MG63 (cell line): ENCODE measurements around the gene ARHGEF12. TPM values are rescaled to one million over a fixed set of nuclear protein-coding genes. Genes with fewer than 3 reads are reported as not detected.

Experiments
- DNase-seq: peaks from one replicate; pipeline ENCODE4 v3.0.0-alpha.2; 2020
- H3K27me3 ChIP-seq: fragments of 250-450 bp; sonication (Bioruptor Pico); 2 replicates; pipeline ENCODE4 v1.5.1; 2020; ENCODE audit warnings: mild to moderate bottlenecking, moderate library complexity
- H3K36me3 ChIP-seq: fragments of 250-450 bp; sonication (Bioruptor Pico); 2 replicates; pipeline ENCODE4 v1.5.1; 2020; ENCODE audit warnings: mild to moderate bottlenecking, moderate library complexity
- H3K4me3 ChIP-seq: fragments of 250-450 bp; sonication (Bioruptor Pico); 2 replicates; pipeline ENCODE4 v1.5.1; 2020; ENCODE audit warnings: mild to moderate bottlenecking, moderate library complexity
- H3K9me3 ChIP-seq: fragments of 250-450 bp; sonication (Bioruptor Pico); 2 replicates; pipeline ENCODE4 v1.5.1; 2020; ENCODE audit warnings: mild to moderate bottlenecking, moderate library complexity
- total RNA-seq: library from RNA; depleted of rRNA; stranded (reverse); fragments of >200 nt; shearing (Covaris generic); gene quantifications from 2 replicates; pipeline ENCODE4 v1.2.3, GENCODE V29; 2014; ENCODE audit warnings: low replicate concordance

The ARHGEF12 gene
- total RNA-seq, 1 experiment from 2014 or later = 28.1 TPM

GRCh38 chr11:120388261-120388660 lies 52.0 kb downstream of the ARHGEF12 start:
- no peak overlapping the region for H3K4me3 ChIP-seq
- DNase-seq = no peak
- H3K36me3 ChIP-seq = no peaks in the 10 kb centered on the region
- H3K27me3 ChIP-seq = no peaks in the 10 kb centered on the region
- peaks cover 1% of the 10 kb centered on the region for H3K9me3 ChIP-seq

GRCh38 chr11:120389693-120390584 lies 53.7 kb downstream of the ARHGEF12 start:
- Histone ChIP-seq H3K36me3 (no peaks in the 10 kb centered on the region), H3K27me3 (no peaks in the 10 kb centered on the region), H3K9me3 (peaks cover 6% of the 10 kb centered on the region), H3K4me3 (no peak overlapping the region)
- no peak for DNase-seq

DNA sequence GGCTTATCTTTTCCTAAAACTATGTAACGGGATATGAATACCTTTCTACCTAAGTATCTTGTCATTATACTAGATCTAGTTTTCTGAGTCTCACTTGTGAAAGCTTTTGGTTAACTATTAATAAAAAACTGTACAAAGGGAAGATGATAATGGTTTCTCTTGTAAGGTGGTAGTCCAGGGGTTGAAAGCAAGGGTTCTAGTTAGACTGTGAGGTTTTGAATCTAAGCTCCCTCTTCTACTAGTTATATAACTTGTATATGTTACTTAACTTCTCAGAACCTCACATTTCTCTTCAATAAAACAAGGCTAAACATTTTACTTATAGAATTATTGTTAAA lies 54.3 kb downstream of the ARHGEF12 start:
- peaks cover 6% of the 10 kb centered on the region for H3K9me3 ChIP-seq
- H3K27me3 ChIP-seq = no peaks in the 10 kb centered on the region
- H3K4me3 ChIP-seq = no peak overlapping the region
- H3K36me3 ChIP-seq = no peaks in the 10 kb centered on the region; the same call in 1 of the 2 replicates
- DNase-seq = no peak

- DNase-seq = no peak
- Histone ChIP-seq H3K27me3 (no peaks in the 10 kb centered on the region), H3K9me3 (peaks cover 6% of the 10 kb centered on the region), H3K36me3 (no peaks in the 10 kb centered on the region; the same call in 1 of the 2 replicates), H3K4me3 (no peak overlapping the region)
Observed at GRCh38 chr11:120391292-120391691, 55.1 kb downstream of the ARHGEF12 start.

GRCh38 chr11:120391854-120392253 lies 55.6 kb downstream of the ARHGEF12 start:
- peaks cover 6% of the 10 kb centered on the region for H3K9me3 ChIP-seq
- no peak for DNase-seq
- H3K27me3 ChIP-seq = no peaks in the 10 kb centered on the region
- H3K36me3 ChIP-seq = no peaks in the 10 kb centered on the region; the same call in 1 of the 2 replicates
- H3K4me3 ChIP-seq = no peak overlapping the region

- no peaks in the 10 kb centered on the region for H3K27me3 ChIP-seq
- H3K9me3 ChIP-seq = peaks cover 6% of the 10 kb centered on the region
- H3K4me3 ChIP-seq = no peak overlapping the region
- H3K36me3 ChIP-seq = no peaks in the 10 kb centered on the region; the same call in 1 of the 2 replicates
- no peak for DNase-seq
Observed at GRCh38 chr11:120392314-120392713, 56.1 kb downstream of the ARHGEF12 start.

DNA sequence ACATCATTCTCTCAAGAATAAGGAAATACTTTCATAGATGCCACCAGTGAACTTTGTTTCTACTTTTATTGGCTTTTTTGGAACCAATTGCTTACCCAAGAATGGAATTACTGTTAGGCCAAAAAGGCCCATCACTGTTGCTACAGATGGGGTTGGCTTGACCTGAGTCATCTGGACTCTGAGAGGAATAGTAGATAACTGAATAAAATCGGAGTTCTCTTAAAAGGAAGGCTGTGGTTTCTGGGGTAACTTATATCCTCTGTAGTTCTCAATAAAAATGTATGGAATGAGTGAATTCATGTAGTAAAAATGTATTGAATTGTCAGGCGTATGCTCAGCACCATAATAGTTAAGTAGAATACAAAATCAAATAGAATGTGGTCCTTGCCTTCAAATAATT lies 56.6 kb downstream of the ARHGEF12 start:
- no peak overlapping the region for H3K4me3 ChIP-seq
- peaks cover 6% of the 10 kb centered on the region for H3K9me3 ChIP-seq
- no peaks in the 10 kb centered on the region for H3K27me3 ChIP-seq
- no peaks in the 10 kb centered on the region; the same call in 1 of the 2 replicates for H3K36me3 ChIP-seq
- DNase-seq = no peak

GRCh38 chr11:120394119-120394518 lies 57.9 kb downstream of the ARHGEF12 start:
- Histone ChIP-seq H3K9me3 (peaks cover 6% of the 10 kb centered on the region), H3K4me3 (no peak overlapping the region), H3K27me3 (no peaks in the 10 kb centered on the region), H3K36me3 (no peaks in the 10 kb centered on the region; the same call in 1 of the 2 replicates)
- no peak for DNase-seq

- Histone ChIP-seq H3K4me3 (no peak overlapping the region), H3K27me3 (no peaks in the 10 kb centered on the region), H3K9me3 (peaks cover 6% of the 10 kb centered on the region; the same call in 1 of the 2 replicates), H3K36me3 (no peaks in the 10 kb centered on the region; the same call in 1 of the 2 replicates)
- no peak for DNase-seq
Observed at GRCh38 chr11:120395778-120396177, 59.6 kb downstream of the ARHGEF12 start.

GRCh38 chr11:120398132-120398531 lies 61.9 kb downstream of the ARHGEF12 start:
- no peaks in the 10 kb centered on the region; the same call in 1 of the 2 replicates for H3K36me3 ChIP-seq
- H3K9me3 ChIP-seq = peaks cover 6% of the 10 kb centered on the region; the same call in 1 of the 2 replicates
- no peak for DNase-seq
- no peak overlapping the region for H3K4me3 ChIP-seq
- no peaks in the 10 kb centered on the region for H3K27me3 ChIP-seq

DNA sequence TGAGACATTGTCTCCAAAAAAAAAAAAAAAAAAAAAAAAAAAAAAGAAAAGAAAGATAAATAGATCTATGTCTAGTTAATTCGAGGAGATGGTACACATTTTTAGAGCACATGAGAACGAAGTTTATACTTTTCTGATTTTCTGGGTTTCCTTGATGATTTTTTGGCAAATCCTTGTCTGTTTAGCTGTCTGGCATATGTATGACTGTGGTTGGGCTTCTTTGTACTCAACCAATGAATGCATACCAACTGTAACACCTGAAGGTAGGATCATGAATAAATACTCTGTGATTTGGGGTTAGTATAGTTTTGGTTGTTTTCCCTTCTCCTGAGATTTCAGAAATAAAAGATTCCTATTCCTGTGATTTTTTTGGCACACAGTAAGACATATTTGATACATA lies 63.1 kb downstream of the ARHGEF12 start:
- no peak overlapping the region for H3K4me3 ChIP-seq
- no peaks in the 10 kb centered on the region for H3K27me3 ChIP-seq
- no peaks in the 10 kb centered on the region; the same call in 1 of the 2 replicates for H3K36me3 ChIP-seq
- no peaks in the 10 kb centered on the region for H3K9me3 ChIP-seq
- no peak for DNase-seq

- Histone ChIP-seq H3K4me3 (peak overlapping the region; percentile 40), H3K36me3 (no peaks in the 10 kb centered on the region), H3K27me3 (no peaks in the 10 kb centered on the region), H3K9me3 (no peaks in the 10 kb centered on the region)
- DNase-seq = peak; percentile 80
Observed at GRCh38 chr11:120400564-120401364, 64.6 kb downstream of the ARHGEF12 start.

GRCh38 chr11:120401506-120401905 lies 65.3 kb downstream of the ARHGEF12 start:
- H3K36me3 ChIP-seq = no peaks in the 10 kb centered on the region
- no peak for DNase-seq
- H3K4me3 ChIP-seq = peak overlapping the region; percentile 40
- no peaks in the 10 kb centered on the region for H3K9me3 ChIP-seq
- H3K27me3 ChIP-seq = no peaks in the 10 kb centered on the region

DNA sequence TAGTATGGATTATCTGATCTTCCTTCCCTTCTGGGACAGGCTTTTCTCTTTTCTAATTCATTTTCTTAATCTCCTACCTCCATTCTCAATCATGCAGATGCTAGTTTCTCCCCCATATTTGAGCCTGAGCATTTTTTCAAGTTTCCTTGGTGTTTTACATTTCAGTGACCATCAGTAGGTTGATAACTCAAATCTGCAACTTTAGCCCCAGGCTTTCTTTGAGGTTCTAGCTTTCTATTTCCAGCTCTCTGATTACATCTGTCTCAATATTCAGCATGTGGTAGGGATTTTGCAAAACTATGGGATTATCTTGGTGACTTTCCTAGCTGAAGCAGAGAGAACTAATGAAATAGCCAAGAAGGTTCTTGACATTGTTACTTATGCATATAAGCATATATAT lies 67.8 kb downstream of the ARHGEF12 start:
- Histone ChIP-seq H3K36me3 (no peaks in the 10 kb centered on the region; the same call in 1 of the 2 replicates), H3K4me3 (no peak overlapping the region), H3K27me3 (no peaks in the 10 kb centered on the region), H3K9me3 (no peaks in the 10 kb centered on the region)
- DNase-seq = no peak

DNA sequence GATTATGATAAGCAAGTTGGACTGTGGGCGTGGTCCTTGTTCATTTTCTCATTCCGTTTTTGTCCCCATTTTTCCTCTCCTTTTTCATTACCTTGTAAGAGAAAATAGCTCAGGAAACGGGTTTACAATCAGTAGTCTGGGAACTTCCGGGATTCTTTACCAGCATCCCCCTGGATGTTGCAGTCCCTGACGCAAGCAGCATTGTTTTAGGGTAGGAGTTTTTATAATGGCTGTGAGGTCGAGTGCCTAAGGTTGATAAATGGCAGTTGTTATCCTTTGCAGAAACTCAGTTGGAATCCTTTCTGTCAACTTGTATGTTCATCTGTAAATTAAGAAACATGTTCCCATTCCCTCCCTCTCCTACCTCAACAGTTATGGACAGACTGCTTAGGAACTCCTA lies 68.3 kb downstream of the ARHGEF12 start:
- Histone ChIP-seq H3K27me3 (no peaks in the 10 kb centered on the region), H3K4me3 (no peak overlapping the region), H3K36me3 (no peaks in the 10 kb centered on the region; the same call in 1 of the 2 replicates), H3K9me3 (no peaks in the 10 kb centered on the region)
- no peak for DNase-seq

DNA sequence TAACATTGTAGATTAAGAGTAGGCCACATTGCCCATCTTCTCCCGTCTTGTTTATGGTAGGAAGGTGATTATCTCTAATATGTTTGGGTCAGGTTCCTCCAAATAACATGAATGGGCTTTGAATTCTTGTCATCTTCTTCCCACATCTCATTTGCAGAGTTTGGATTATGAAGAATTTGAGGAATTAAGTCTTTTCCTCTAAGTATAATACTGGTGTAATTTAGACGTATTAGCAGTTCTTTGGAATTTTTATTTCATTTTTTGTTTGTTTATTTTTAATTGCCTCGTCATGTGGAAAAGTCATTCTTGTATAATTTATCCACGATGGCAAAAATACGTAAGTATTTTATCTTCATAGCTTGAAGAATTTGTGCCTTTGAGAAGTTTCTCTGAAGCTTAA lies 73.4 kb downstream of the ARHGEF12 start:
- H3K4me3 ChIP-seq = no peak overlapping the region
- no peaks in the 10 kb centered on the region for H3K9me3 ChIP-seq
- DNase-seq = no peak
- no peaks in the 10 kb centered on the region; the same call in 1 of the 2 replicates for H3K36me3 ChIP-seq
- no peaks in the 10 kb centered on the region for H3K27me3 ChIP-seq
